GM23248 (cell line): ENCODE results near the gene CPED1.

Experiments
- EZH2 ChIP-seq: fragments of 200-600 bp; sonication (generic); IDR thresholded peaks from 2 replicates; pipeline ENCODE4 v1.6.1; 2018; ENCODE audit warnings: antibody characterized with exemption, mild to moderate bottlenecking; ENCODE audit not compliant: insufficient read depth, poor library complexity, severe bottlenecking
- EZH2phosphoT487 ChIP-seq: fragments of 200-600 bp; sonication (generic); IDR thresholded peaks from 2 replicates; pipeline ENCODE4 v1.6.1; 2018; ENCODE audit warnings: antibody characterized with exemption, moderate library complexity, mild to moderate bottlenecking, low read depth; ENCODE audit not compliant: insufficient read depth

GRCh38 chr7:121107923-121108498 lies 119.5 kb downstream of the CPED1 start:
- no peak for TF ChIP-seq EZH2phosphoT487
- TF ChIP-seq EZH2 = no peak
